Mesendoderm (in vitro differentiated cells): ENCODE results near the gene PSMA8. TPM values are rescaled to one million over a fixed set of nuclear protein-coding genes. Genes with fewer than 3 reads are reported as not detected.

Experiments
- DNase-seq: peaks from one replicate; pipeline ENCODE4 v3.0.0; 2013
- H2AK5ac ChIP-seq: 2 replicates; pipeline ENCODE4 v1.6.1; 2013; ENCODE audit warnings: low read length, inconsistent platforms
- H2BK120ac ChIP-seq: 2 replicates; pipeline ENCODE4 v1.6.1; 2013; ENCODE audit warnings: low read depth, mild to moderate bottlenecking, low read length, moderate library complexity, mixed read lengths
- H2BK15ac ChIP-seq: replicated peaks from 2 replicates; pipeline ENCODE4 v1.6.1; 2013; ENCODE audit warnings: low read depth, mild to moderate bottlenecking, moderate library complexity
- H2BK5ac ChIP-seq: 2 replicates; pipeline ENCODE4 v1.6.1; 2013; ENCODE audit warnings: low read length, inconsistent platforms
- H3K18ac ChIP-seq: 2 replicates; pipeline ENCODE4 v1.6.1; 2013; ENCODE audit warnings: mild to moderate bottlenecking, low read length, mixed read lengths
- H3K23ac ChIP-seq: one replicate; pipeline ENCODE4 v1.6.1; 2013; ENCODE audit warnings: low read length
- H3K27ac ChIP-seq: 2 replicates; pipeline ENCODE4 v1.5.1; 2013; ENCODE audit warnings: low read depth, mild to moderate bottlenecking, inconsistent platforms, low read length, moderate library complexity
- H3K27me3 ChIP-seq: 2 replicates; pipeline ENCODE4 v1.6.1; 2013; ENCODE audit warnings: low read length, control low read depth, mild to moderate bottlenecking, inconsistent platforms; ENCODE audit not compliant: insufficient read depth, poor library complexity
- H3K36me3 ChIP-seq: 2 replicates; pipeline ENCODE4 v1.6.1; 2013; ENCODE audit warnings: low read length, inconsistent platforms; ENCODE audit not compliant: control insufficient read depth, insufficient read depth
- H3K4ac ChIP-seq: one replicate; pipeline ENCODE4 v1.6.1; 2013; ENCODE audit warnings: low read depth, mild to moderate bottlenecking, low read length, moderate library complexity
- H3K4me1 ChIP-seq: 2 replicates; pipeline ENCODE4 v1.6.1; 2013; ENCODE audit warnings: low read depth, low read length, inconsistent platforms; ENCODE audit not compliant: control insufficient read depth
- H3K4me2 ChIP-seq: 2 replicates; pipeline ENCODE4 v1.6.1; 2013; ENCODE audit warnings: low read length
- H3K4me3 ChIP-seq: 2 replicates; pipeline ENCODE4 v1.5.1; 2013; ENCODE audit warnings: mild to moderate bottlenecking, low read length
- H3K56ac ChIP-seq: one replicate; pipeline ENCODE4 v1.6.1; 2013; ENCODE audit warnings: low read length
- H3K79me1 ChIP-seq: 2 replicates; pipeline ENCODE4 v1.6.1; 2013; ENCODE audit warnings: low read length, inconsistent platforms
- H3K79me2 ChIP-seq: 2 replicates; pipeline ENCODE4 v1.6.1; 2013; ENCODE audit warnings: mild to moderate bottlenecking, low read length; ENCODE audit not compliant: control insufficient read depth, insufficient read depth
- H3K9ac ChIP-seq: 2 replicates; pipeline ENCODE4 v1.6.1; 2013; ENCODE audit warnings: low read length, inconsistent platforms
- H4K5ac ChIP-seq: one replicate; pipeline ENCODE4 v1.6.1; 2013; ENCODE audit warnings: low read length
- H4K8ac ChIP-seq: one replicate; pipeline ENCODE4 v1.6.1; 2013; ENCODE audit warnings: low read depth, mild to moderate bottlenecking, control low read depth, low read length, moderate library complexity
- WGBS: extraction: QIAGEN DNeasy Blood & Tissue Kit; methylation state at CpG from one replicate; pipeline ENCODE4 v1.1.7; 2013; ENCODE audit warnings: low lambda C conversion rate, missing lambda C conversion rate; ENCODE audit not compliant: insufficient coverage; ENCODE audit errors: extremely low coverage; 5-methylcytosine and 5-hydroxymethylcytosine counted together
- polyA plus RNA-seq, 2 experiments: library from polyadenylated mRNA; stranded (reverse); fragments of 200-250 nt; gene quantifications; one replicate each; pipeline ENCODE4 v1.2.3, GENCODE V29; 2013

PSMA8 gene
- polyA plus RNA-seq (2013, experiment 1 of 2): 0.18 TPM
- polyA plus RNA-seq (2013, experiment 2 of 2): 0.13 TPM

DNA sequence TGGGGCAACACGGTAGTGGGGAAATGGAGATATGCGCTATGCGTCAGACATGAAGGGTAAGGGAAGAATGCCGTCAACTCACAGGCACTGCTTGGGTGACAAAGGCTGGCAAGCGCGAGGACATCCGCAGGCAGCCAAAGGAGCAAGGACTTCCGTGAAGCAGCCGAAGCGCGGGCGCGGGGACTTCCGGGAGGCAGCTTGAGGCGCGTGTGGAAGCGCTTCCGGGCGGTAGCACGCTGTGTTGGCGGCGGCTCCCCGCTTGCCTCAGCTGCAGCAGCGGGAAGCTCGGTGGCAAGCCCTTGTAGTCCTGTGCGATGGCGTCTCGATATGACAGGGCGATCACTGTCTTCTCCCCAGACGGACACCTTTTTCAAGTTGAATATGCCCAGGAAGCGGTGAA is at the start of gene PSMA8:
Gene PSMA8, plus strand, starts transcription at position 218 of the 400 bp plus-strand sequence. Its CDS starts 97 bp downstream, at position 315.
- H4K8ac ChIP-seq: no peak within 1 kb of the TSS
- WGBS: no CpG with 5 or more reads among the region's 31 CpGs
- no peak within 1 kb of the TSS for H3K9ac ChIP-seq
- H3K79me2 ChIP-seq: no peaks in the 10 kb centered on the region
- no peaks in the 10 kb centered on the region for H3K79me1 ChIP-seq
- H3K23ac ChIP-seq: no peak within 1 kb of the TSS
- no peak within 1 kb of the TSS for H2BK5ac ChIP-seq
- DNase-seq: peak; percentile 60
- H2BK120ac ChIP-seq: no peak within 1 kb of the TSS
- H4K5ac ChIP-seq: no peak within 1 kb of the TSS
- no peak within 1 kb of the TSS for H3K4me2 ChIP-seq
- no peaks in the 10 kb centered on the region for H3K27me3 ChIP-seq
- H3K36me3 ChIP-seq: no peaks in the 10 kb centered on the region
- H2BK15ac ChIP-seq: no peak within 1 kb of the TSS
- no peak within 1 kb of the TSS for H3K18ac ChIP-seq
- peak within 1 kb of the TSS; percentile 54 for H3K56ac ChIP-seq
- no peaks in the 10 kb centered on the region for H3K4me1 ChIP-seq
- H3K27ac ChIP-seq: no peak within 1 kb of the TSS
- no peak within 1 kb of the TSS for H2AK5ac ChIP-seq
- H3K4me3 ChIP-seq: no peak within 1 kb of the TSS
- no peak within 1 kb of the TSS for H3K4ac ChIP-seq

DNA sequence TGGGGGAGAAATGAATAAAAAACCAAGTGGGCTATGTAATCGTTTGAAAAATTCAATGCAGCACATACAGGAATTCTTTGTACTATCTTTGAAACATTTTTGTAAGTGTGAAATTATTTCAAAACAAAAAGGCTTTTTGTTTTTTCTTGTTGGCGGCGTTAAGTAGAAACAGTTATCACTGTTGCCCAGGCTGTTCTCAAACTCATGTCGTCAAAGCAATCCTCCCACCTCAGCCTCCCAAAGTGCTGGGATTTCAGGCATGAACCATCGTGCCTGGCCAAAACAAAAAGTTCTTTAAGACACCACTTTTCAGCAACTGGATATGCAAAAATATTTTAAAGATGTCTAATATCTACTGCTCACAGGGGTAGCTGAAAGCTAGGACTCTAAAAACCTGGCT is 48.6 kb upstream of the PSMA8 start:
- no peak for DNase-seq
- Histone ChIP-seq H3K4ac (no peak overlapping the region), H4K8ac (no peak overlapping the region), H3K36me3 (peaks cover 2% of the 10 kb centered on the region), H3K23ac (no peak overlapping the region), H3K4me2 (no peak overlapping the region), H3K4me3 (no peak overlapping the region), H3K18ac (no peak overlapping the region), H3K9ac (no peak overlapping the region), H2BK15ac (no peak overlapping the region), H2BK5ac (no peak overlapping the region), H4K5ac (no peak overlapping the region), H2BK120ac (no peak overlapping the region), H3K79me2 (peaks cover 33% of the 10 kb centered on the region), H3K79me1 (peaks cover 3% of the 10 kb centered on the region), H3K4me1 (no peaks in the 10 kb centered on the region), H3K27me3 (no peaks in the 10 kb centered on the region), H3K27ac (no peak overlapping the region), H3K56ac (no peak overlapping the region), H2AK5ac (no peak overlapping the region)
- whole genome bisulfite sequencing: no CpG with 5 or more reads among the region's 5 CpGs

DNA sequence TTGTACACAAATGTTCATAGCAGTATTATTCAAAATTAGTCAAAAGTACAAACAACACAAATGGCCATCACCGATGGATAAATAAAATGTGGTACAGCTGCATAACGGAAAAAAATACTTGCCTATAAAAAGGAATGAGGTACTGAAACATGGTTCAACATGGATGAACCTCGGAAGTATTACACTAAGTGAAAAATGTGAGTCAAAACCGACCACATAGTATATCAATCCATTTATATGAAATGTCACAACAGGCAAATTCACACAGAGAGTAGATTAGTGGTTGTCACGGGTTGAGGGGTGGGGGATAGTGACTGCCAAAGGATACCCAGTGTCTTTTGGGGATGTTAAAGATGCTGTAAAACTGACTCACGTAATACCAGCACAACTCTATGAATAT is 46.7 kb upstream of the PSMA8 start:
- H2AK5ac ChIP-seq: no peak overlapping the region
- no peak overlapping the region for H2BK5ac ChIP-seq
- no peak overlapping the region for H4K5ac ChIP-seq
- H3K79me1 ChIP-seq: peaks cover 3% of the 10 kb centered on the region
- H3K18ac ChIP-seq: no peak overlapping the region
- no peak overlapping the region for H3K27ac ChIP-seq
- H3K4me1 ChIP-seq: no peaks in the 10 kb centered on the region
- no peak overlapping the region for H3K4me3 ChIP-seq
- H3K4me2 ChIP-seq: no peak overlapping the region
- H2BK120ac ChIP-seq: no peak overlapping the region
- no peak overlapping the region for H4K8ac ChIP-seq
- no CpG with 5 or more reads among the region's 6 CpGs for WGBS
- H3K27me3 ChIP-seq: no peaks in the 10 kb centered on the region
- H3K36me3 ChIP-seq: no peaks in the 10 kb centered on the region
- H3K79me2 ChIP-seq: peaks cover 30% of the 10 kb centered on the region
- no peak overlapping the region for H3K56ac ChIP-seq
- no peak overlapping the region for H2BK15ac ChIP-seq
- H3K9ac ChIP-seq: no peak overlapping the region
- no peak for DNase-seq
- no peak overlapping the region for H3K4ac ChIP-seq
- no peak overlapping the region for H3K23ac ChIP-seq

GRCh38 chr18:26088487-26088886 is 45.2 kb upstream of the PSMA8 start:
- H3K4ac ChIP-seq: no peak overlapping the region
- H3K23ac ChIP-seq: no peak overlapping the region
- no peak overlapping the region for H2BK120ac ChIP-seq
- H4K5ac ChIP-seq: no peak overlapping the region
- H2BK5ac ChIP-seq: no peak overlapping the region
- H3K4me2 ChIP-seq: peak overlapping the region; percentile 20
- no peaks in the 10 kb centered on the region for H3K36me3 ChIP-seq
- no peak overlapping the region for H3K18ac ChIP-seq
- WGBS: no CpG with 5 or more reads among the region's 3 CpGs
- peak overlapping the region; percentile 36 for H3K9ac ChIP-seq
- H4K8ac ChIP-seq: no peak overlapping the region
- H3K27me3 ChIP-seq: no peaks in the 10 kb centered on the region
- no peak for DNase-seq
- no peaks in the 10 kb centered on the region for H3K4me1 ChIP-seq
- no peak overlapping the region for H2BK15ac ChIP-seq
- peaks cover 3% of the 10 kb centered on the region for H3K79me1 ChIP-seq
- no peak overlapping the region for H3K56ac ChIP-seq
- no peak overlapping the region for H2AK5ac ChIP-seq
- no peak overlapping the region for H3K27ac ChIP-seq
- H3K79me2 ChIP-seq: peaks cover 30% of the 10 kb centered on the region
- H3K4me3 ChIP-seq: no peak overlapping the region

GRCh38 chr18:26089293-26090129 is 44.2 kb upstream of the PSMA8 start:
- Histone ChIP-seq H3K23ac (peak overlapping the region; percentile 29), H4K5ac (no peak overlapping the region), H3K79me2 (peaks cover 28% of the 10 kb centered on the region), H3K4me3 (peak overlapping the region; percentile 98), H3K9ac (peak overlapping the region; percentile 96), H3K27ac (peak overlapping the region; percentile 98), H3K27me3 (no peaks in the 10 kb centered on the region), H3K56ac (peak overlapping the region; percentile 98), H3K79me1 (peaks cover 3% of the 10 kb centered on the region), H3K4me2 (peak overlapping the region; percentile 76), H3K4me1 (no peaks in the 10 kb centered on the region), H4K8ac (no peak overlapping the region), H2BK15ac (no peak overlapping the region), H2BK120ac (no peak overlapping the region), H3K18ac (peak overlapping the region; percentile 42), H3K36me3 (no peaks in the 10 kb centered on the region), H3K4ac (peak overlapping the region; percentile 59), H2BK5ac (peak overlapping the region; percentile 50), H2AK5ac (no peak overlapping the region)
- WGBS: no CpG with 5 or more reads among the region's 35 CpGs
- DNase-seq: peak; percentile 82
